ENCODE data around the gene MYO5A. TPM values are rescaled to one million over a fixed set of nuclear protein-coding genes. Genes with fewer than 3 reads are reported as not detected.
A peak's percentile ranks its signal among the peaks of the same experiment; 100 is the strongest.

Gene MYO5A
- total and polyA plus RNA-seq, 10 of the 15 experiments (the other 5 are each of a cell fraction or from before 2014, with no cell fraction given) = 4.2 to 42.9 (median 31.1) TPM

DNA sequence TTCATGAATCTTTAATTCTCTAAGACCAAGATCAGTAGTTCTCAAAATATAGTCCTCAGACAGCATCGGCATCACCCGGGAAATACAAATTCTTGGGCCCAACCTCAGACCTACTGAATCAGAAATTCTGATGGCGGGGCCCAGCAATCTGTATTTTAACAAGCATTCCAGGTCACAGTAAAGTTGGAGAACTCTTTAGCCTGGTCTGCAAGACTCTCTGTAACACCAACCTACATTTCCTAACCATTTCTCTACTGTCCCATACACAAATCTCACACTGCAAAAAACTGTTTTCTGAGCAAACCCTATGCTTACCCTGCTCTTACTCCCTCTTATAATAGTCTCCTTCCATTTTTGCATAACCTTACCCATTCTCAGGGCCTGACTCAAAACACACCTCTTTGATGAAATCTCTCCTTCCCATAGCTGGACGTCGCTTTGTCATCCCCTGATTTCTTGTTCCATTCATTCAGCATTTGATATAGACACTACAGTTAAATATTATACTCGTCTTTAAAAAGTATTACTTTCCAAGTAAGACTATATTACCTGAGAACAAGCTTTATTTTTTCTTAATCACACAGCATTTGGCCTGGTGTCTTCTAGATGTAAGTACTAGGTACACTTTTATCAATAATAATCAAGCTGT is 149.8 kb downstream of the MYO5A start (continued):
- TF ChIP-seq, protein P1, sequence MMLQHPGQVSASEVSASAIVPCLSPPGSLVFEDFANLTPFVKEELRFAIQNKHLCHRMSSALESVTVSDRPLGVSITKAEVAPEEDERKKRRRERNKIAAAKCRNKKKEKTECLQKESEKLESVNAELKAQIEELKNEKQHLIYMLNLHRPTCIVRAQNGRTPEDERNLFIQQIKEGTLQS (IDR thresholded peaks at IDR 0.05; ENCODE audit: borderline replicate concordance, extremely low read depth, low read depth, low read length) = no peak
- TF ChIP-seq RFX5 (IDR thresholded peaks at IDR 0.05; ENCODE audit: low read depth, low read length) (no peak), ZBTB40 (IDR thresholded peaks at IDR 0.05; ENCODE audit: borderline replicate concordance) (no peak), RCOR1 (conservative IDR thresholded peaks at IDR 0.05; ENCODE audit: low read depth, low read length) (no peak), RUNX3 (IDR thresholded peaks at IDR 0.05; ENCODE audit: low read length) (peak; percentile 57), SKIL (IDR thresholded peaks at IDR 0.05; ENCODE audit: low read depth, poor library complexity, severe bottlenecking) (peak; percentile 56), TCF7 (IDR thresholded peaks at IDR 0.05; ENCODE audit: borderline replicate concordance) (peak; percentile 75), PML (IDR thresholded peaks at IDR 0.05; ENCODE audit: low read length) (0 out of 2 replicates have a peak, but pooled peaks have one; percentile 67), YBX1 (IDR thresholded peaks at IDR 0.05) (no peak), SIX5 (IDR thresholded peaks at IDR 0.05; ENCODE audit: low read depth, low read length, severe bottlenecking) (no peak), IKZF1 (conservative IDR thresholded peaks at IDR 0.05) (no peak), CBX3 (IDR thresholded peaks at IDR 0.05; ENCODE audit: borderline replicate concordance, low read depth) (no peak), SPI1 (IDR thresholded peaks at IDR 0.05; ENCODE audit: borderline replicate concordance, insufficient read depth, low read depth, low read length) (no peak), ZNF217 (IDR thresholded peaks at IDR 0.05) (peak; percentile 91)
- TF ChIP-seq, protein P2, sequence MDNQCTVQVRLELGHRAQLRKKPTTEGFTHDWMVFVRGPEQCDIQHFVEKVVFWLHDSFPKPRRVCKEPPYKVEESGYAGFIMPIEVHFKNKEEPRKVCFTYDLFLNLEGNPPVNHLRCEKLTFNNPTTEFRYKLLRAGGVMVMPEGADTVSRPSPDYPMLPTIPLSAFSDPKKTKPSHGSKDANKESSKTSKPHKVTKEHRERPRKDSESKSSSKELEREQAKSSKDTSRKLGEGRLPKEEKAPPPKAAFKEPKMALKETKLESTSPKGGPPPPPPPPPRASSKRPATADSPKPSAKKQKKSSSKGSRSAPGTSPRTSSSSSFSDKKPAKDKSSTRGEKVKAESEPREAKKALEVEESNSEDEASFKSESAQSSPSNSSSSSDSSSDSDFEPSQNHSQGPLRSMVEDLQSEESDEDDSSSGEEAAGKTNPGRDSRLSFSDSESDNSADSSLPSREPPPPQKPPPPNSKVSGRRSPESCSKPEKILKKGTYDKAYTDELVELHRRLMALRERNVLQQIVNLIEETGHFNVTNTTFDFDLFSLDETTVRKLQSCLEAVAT (IDR thresholded peaks at IDR 0.05) = peak; percentile 41; the same call in 1 of the 2 replicates
- TF ChIP-seq, protein P3, sequence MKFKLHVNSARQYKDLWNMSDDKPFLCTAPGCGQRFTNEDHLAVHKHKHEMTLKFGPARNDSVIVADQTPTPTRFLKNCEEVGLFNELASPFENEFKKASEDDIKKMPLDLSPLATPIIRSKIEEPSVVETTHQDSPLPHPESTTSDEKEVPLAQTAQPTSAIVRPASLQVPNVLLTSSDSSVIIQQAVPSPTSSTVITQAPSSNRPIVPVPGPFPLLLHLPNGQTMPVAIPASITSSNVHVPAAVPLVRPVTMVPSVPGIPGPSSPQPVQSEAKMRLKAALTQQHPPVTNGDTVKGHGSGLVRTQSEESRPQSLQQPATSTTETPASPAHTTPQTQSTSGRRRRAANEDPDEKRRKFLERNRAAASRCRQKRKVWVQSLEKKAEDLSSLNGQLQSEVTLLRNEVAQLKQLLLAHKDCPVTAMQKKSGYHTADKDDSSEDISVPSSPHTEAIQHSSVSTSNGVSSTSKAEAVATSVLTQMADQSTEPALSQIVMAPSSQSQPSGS (IDR thresholded peaks at IDR 0.05; ENCODE audit: low read length) = peak; percentile 43
